ENCODE data around the gene KRT33B.

KRT33B gene

GRCh38 chr17:41322094-41322902 lies 47.3 kb downstream of the KRT33B start:
- TF ChIP-seq CTCF (IDR thresholded peaks at IDR 0.05; ENCODE audit: low read depth, low read length), result peak; percentile 94
- peak; percentile 75 for DNase-seq (ENCODE audit: low read depth, low spot score)
- in situ Hi-C loops (cut with HindIII; ENCODE audit: low sequenced_read_pairs), result no loop called here
- no peak overlapping the region for H3K4me3 ChIP-seq (ENCODE audit: low read depth, low read length)

DNA sequence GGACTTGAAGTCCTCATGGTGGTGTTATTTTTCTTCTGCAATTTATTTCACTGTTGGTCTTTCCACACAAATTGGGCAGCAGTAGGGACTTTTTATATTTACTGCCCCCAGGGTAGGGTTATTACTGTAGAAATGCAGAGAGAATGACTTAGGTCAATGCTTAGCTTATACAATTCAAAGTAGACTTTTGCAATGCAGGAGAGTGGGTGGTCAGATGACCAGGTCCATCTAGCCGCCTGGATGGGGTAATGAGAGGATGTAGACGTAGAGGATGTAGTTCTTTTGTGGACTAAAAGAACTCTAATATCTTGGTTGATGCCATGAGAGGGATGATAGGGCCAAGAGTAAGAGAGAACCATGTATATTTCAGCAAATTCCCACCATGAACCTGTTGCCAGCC lies 51.4 kb downstream of the KRT33B start:
- in situ Hi-C loops (cut with HindIII; ENCODE audit: low sequenced_read_pairs), result no loop called here
- DNase-seq (ENCODE audit: low read depth, low spot score), result no peak
- no peak overlapping the region for H3K4me3 ChIP-seq (ENCODE audit: low read depth, low read length)
- TF ChIP-seq CTCF (IDR thresholded peaks at IDR 0.05; ENCODE audit: low read depth, low read length), result no peak

- TF ChIP-seq CTCF (IDR thresholded peaks at IDR 0.05; ENCODE audit: low read depth, low read length), result no peak
- H3K4me3 ChIP-seq (ENCODE audit: low read depth, low read length), result no peak overlapping the region
- in situ Hi-C loops (cut with HindIII; ENCODE audit: low sequenced_read_pairs), result no loop called here
- DNase-seq (ENCODE audit: low read depth, low spot score), result no peak
These were observed 53.7 kb downstream of the KRT33B start for GRCh38 chr17:41315814-41316445.

- in situ Hi-C loops (cut with HindIII; ENCODE audit: low sequenced_read_pairs), result no loop called here
- DNase-seq (ENCODE audit: low read depth, low spot score), result no peak
- no peak within 1 kb of the TSS for H3K4me3 ChIP-seq (ENCODE audit: low read depth, low read length)
- TF ChIP-seq CTCF (IDR thresholded peaks at IDR 0.05; ENCODE audit: low read depth, low read length), result no peak
These were observed 54.3 kb downstream of the KRT33B start, which contains the start of gene KRTAP17-1 for GRCh38 chr17:41315204-41315794. KRTAP17-1 (minus strand) TSS chr17:41315710; CDS start chr17:41315650, 60 bp downstream.
